PC-3 (cell line): ENCODE data around the gene ABLIM1. TPM values are rescaled to one million over a fixed set of nuclear protein-coding genes. Genes with fewer than 3 reads are reported as not detected.

Source experiments
- ATAC-seq: fragments of 200-7000 bp; cut with Tn5 transposase; 2 replicates; pipeline ENCODE4 v1.9.1; 2020; ENCODE audit warnings: mild to moderate bottlenecking, moderate library complexity
- BruUV-seq: library from RNA; stranded (reverse); fragments of 400-500 nt; replicated peaks from 2 replicates; lab custom pipeline; 2021; lab: Mats Ljungman, UMichigan
- CTCF ChIA-PET: fragments of 300-600 bp; sonication (Branson Sonifier 250); formaldehyde crosslinking; loops from one replicate; lab custom pipeline; 2022; ENCODE audit warnings: antibody characterized with exemption; lab: Charles Lee
- POLR2A ChIA-PET: fragments of 300-600 bp; sonication (Branson Sonifier 250); formaldehyde crosslinking; loops from one replicate; lab custom pipeline; 2022; ENCODE audit warnings: antibody characterized with exemption; ENCODE audit not compliant: unreplicated experiment; lab: Charles Lee
- DNase-seq: peaks from one replicate; pipeline ENCODE4 v3.0.0-alpha.2; 2015
- H2AFZ ChIP-seq: fragments of 300-600 bp; sonication (generic); 2 replicates; pipeline ENCODE4 v1.6.0; 2016; ENCODE audit warnings: antibody characterized with exemption, low read length
- H3F3A ChIP-seq: fragments of 300-600 bp; sonication (generic); one replicate; pipeline ENCODE4 v1.6.0; 2017; ENCODE audit warnings: antibody characterized with exemption, low read length, control low read depth, mild to moderate bottlenecking; ENCODE audit not compliant: unreplicated experiment
- H3K27ac ChIP-seq: fragments of 300-600 bp; sonication (generic); 2 replicates; pipeline ENCODE4 v1.5.1; 2016; ENCODE audit warnings: mild to moderate bottlenecking, low read length
- H3K27me3 ChIP-seq: fragments of 300-600 bp; sonication (generic); 2 replicates; pipeline ENCODE4 v1.6.1; 2016; ENCODE audit warnings: low read length, mixed read lengths
- H3K36me3 ChIP-seq: fragments of 300-600 bp; sonication (generic); 2 replicates; pipeline ENCODE4 v1.6.1; 2016; ENCODE audit warnings: low read depth, mixed run types, low read length, mixed read lengths
- H3K4me1 ChIP-seq: fragments of 300-600 bp; sonication (generic); 2 replicates; pipeline ENCODE4 v1.5.1; 2016; ENCODE audit warnings: low read length; ENCODE audit not compliant: insufficient read depth
- H3K4me2 ChIP-seq: fragments of 300-600 bp; sonication (generic); 2 replicates; pipeline ENCODE4 v1.6.0; 2016; ENCODE audit warnings: low read length
- H3K4me3 ChIP-seq: fragments of 300-600 bp; sonication (generic); 2 replicates; pipeline ENCODE4 v1.5.1; 2016; ENCODE audit warnings: mild to moderate bottlenecking, low read length, mixed read lengths
- H3K79me2 ChIP-seq: fragments of 300-600 bp; sonication (generic); 2 replicates; pipeline ENCODE4 v1.6.1; 2017; ENCODE audit warnings: low read length, mixed read lengths
- H3K9ac ChIP-seq: fragments of 300-600 bp; sonication (generic); 2 replicates; pipeline ENCODE4 v1.6.0; 2016; ENCODE audit warnings: mild to moderate bottlenecking, low read length
- H3K9me2 ChIP-seq: fragments of 300-600 bp; sonication (generic); replicated peaks from 2 replicates; pipeline ENCODE4 v1.6.1; 2016; ENCODE audit warnings: mixed run types, low read length, mixed read lengths
- H3K9me3 ChIP-seq: fragments of 300-600 bp; sonication (generic); 2 replicates; pipeline ENCODE4 v1.6.1; 2016; ENCODE audit warnings: low read length, mixed read lengths
- H4K20me1 ChIP-seq: fragments of 300-600 bp; sonication (generic); 2 replicates; pipeline ENCODE4 v1.6.1; 2016; ENCODE audit warnings: low read length, mixed read lengths
- EZH2 ChIP-seq: fragments of 300-600 bp; sonication (generic); IDR thresholded peaks from one replicate; pipeline ENCODE4 v1.6.1; 2017; ENCODE audit warnings: antibody characterized with exemption, mild to moderate bottlenecking, low read length; ENCODE audit not compliant: unreplicated experiment
- EZH2phosphoT487 ChIP-seq: fragments of 300-600 bp; sonication (generic); IDR thresholded peaks from 2 replicates; pipeline ENCODE4 v1.6.1; 2018; ENCODE audit warnings: mild to moderate bottlenecking, antibody characterized with exemption, low read length, borderline replicate concordance
- intact Hi-C: fragments of 100-400 bp; cut with micrococcal nuclease; formaldehyde crosslinking; loops from 2 replicates; pipeline ENCODE4 v1.9.0; 2023
- total RNA-seq: library from RNA; depleted of rRNA; stranded (reverse); fragments of >200 nt; gene quantifications from 2 replicates; pipeline ENCODE4 v1.2.3, GENCODE V29; 2014
- TF ChIP-seq, protein P1 (sequence below): fragments of 300-600 bp; sonication (generic); conservative IDR thresholded peaks from 2 replicates; pipeline ENCODE4 v1.5.1; 2017; ENCODE audit warnings: antibody characterized with exemption, low read depth, mild to moderate bottlenecking, low read length

ABLIM1 gene
- total RNA-seq, 1 experiment from 2014 or later, result 12.3 TPM

DNA sequence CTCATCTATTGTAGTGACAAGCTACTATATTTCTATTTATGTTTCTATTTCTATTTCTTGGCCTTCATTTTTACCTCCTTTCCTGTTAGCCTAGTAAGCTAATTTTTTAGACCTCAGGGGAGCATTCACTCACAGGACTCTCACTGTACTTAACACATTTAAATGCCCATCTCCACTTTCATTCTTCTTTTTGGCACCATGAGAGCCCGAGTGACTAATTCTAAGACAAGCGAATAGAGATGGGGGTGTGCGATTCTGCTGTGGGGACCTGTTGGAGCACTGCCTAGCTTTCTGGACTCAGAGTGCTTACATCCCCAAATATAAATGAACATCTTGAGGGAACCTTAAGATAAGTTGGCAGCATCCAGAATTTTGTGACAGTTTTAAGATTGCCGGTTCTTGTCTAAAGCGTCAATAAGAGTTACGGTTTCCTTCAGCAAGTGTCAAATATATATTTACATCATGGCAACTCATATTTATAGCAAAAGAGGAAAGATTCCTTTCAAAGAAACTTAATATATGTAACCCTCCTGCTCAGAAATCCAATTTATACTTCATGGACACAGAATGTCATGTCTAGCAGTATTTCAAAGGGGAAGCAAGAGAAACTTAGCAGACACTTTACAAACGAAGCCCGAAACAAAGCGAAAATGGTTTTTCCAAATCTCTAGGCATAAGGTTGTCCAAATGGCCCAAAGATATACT, 199.7 kb downstream of the ABLIM1 start:
- H3K27ac ChIP-seq, result no peak overlapping the region
- no peaks in the 10 kb centered on the region for H3K27me3 ChIP-seq
- no peak overlapping the region for H3K4me3 ChIP-seq
- no TSS peak for BruUV-seq
- no peak overlapping the region for H3K9ac ChIP-seq
- no peak for ATAC-seq
- no peak for DNase-seq
- CTCF ChIA-PET, result interaction anchor here (1.0 kb wide), 1 partner anchor 154 kb away, joined by 9 read pairs; no protein-coding TSS in a partner anchor
- no peak overlapping the region for H3K4me2 ChIP-seq
- H3K36me3 ChIP-seq, result no peaks in the 10 kb centered on the region
- no peaks in the 10 kb centered on the region for H4K20me1 ChIP-seq
- no peaks in the 10 kb centered on the region for H3K4me1 ChIP-seq
- intact Hi-C loops, result no loop called here
- no peaks in the 10 kb centered on the region for H3K79me2 ChIP-seq
- TF ChIP-seq EZH2, result no peak
- TF ChIP-seq, protein P1, sequence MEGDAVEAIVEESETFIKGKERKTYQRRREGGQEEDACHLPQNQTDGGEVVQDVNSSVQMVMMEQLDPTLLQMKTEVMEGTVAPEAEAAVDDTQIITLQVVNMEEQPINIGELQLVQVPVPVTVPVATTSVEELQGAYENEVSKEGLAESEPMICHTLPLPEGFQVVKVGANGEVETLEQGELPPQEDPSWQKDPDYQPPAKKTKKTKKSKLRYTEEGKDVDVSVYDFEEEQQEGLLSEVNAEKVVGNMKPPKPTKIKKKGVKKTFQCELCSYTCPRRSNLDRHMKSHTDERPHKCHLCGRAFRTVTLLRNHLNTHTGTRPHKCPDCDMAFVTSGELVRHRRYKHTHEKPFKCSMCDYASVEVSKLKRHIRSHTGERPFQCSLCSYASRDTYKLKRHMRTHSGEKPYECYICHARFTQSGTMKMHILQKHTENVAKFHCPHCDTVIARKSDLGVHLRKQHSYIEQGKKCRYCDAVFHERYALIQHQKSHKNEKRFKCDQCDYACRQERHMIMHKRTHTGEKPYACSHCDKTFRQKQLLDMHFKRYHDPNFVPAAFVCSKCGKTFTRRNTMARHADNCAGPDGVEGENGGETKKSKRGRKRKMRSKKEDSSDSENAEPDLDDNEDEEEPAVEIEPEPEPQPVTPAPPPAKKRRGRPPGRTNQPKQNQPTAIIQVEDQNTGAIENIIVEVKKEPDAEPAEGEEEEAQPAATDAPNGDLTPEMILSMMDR, result no peak
- TF ChIP-seq EZH2phosphoT487, result no peak
- POLR2A ChIA-PET, result no interaction called here
- H3K9me2 ChIP-seq, result no peaks in the 10 kb centered on the region
- no peaks in the 10 kb centered on the region for H3K9me3 ChIP-seq
- H2AFZ ChIP-seq, result 0 out of 2 replicates have a peak overlapping the region, but pooled peaks have one; percentile 50
- H3F3A ChIP-seq, result no peaks in the 10 kb centered on the region

GRCh38 chr10:114453576-114453975, 204.5 kb downstream of the ABLIM1 start:
- ChIA-PET POLR2A (no interaction called here), CTCF (no interaction called here)
- ATAC-seq (no peak), DNase-seq (no peak)
- no peak overlapping the region for H3K9ac ChIP-seq
- H3K79me2 ChIP-seq, result no peaks in the 10 kb centered on the region
- TF ChIP-seq EZH2phosphoT487 (no peak), EZH2 (no peak)
- TF ChIP-seq, protein P1, result no peak
- no peak overlapping the region for H3K4me2 ChIP-seq
- no peaks in the 10 kb centered on the region for H3K9me2 ChIP-seq
- no peak overlapping the region for H3K27ac ChIP-seq
- H3K4me1 ChIP-seq, result no peaks in the 10 kb centered on the region
- BruUV-seq, result no TSS peak
- no peak overlapping the region for H2AFZ ChIP-seq
- H3K9me3 ChIP-seq, result no peaks in the 10 kb centered on the region
- intact Hi-C loops, result no loop called here
- no peaks in the 10 kb centered on the region for H4K20me1 ChIP-seq
- H3K36me3 ChIP-seq, result no peaks in the 10 kb centered on the region
- no peak overlapping the region for H3K4me3 ChIP-seq
- no peaks in the 10 kb centered on the region for H3K27me3 ChIP-seq
- no peaks in the 10 kb centered on the region for H3F3A ChIP-seq

- ChIA-PET POLR2A (no interaction called here), CTCF (no interaction called here)
- no peaks in the 10 kb centered on the region for H3K79me2 ChIP-seq
- no TSS peak for BruUV-seq
- ATAC-seq (no peak), DNase-seq (no peak)
- no peaks in the 10 kb centered on the region for H3K27me3 ChIP-seq
- TF ChIP-seq EZH2 (no peak), EZH2phosphoT487 (no peak)
- TF ChIP-seq, protein P1, result no peak
- H3K4me2 ChIP-seq, result no peak overlapping the region
- H3F3A ChIP-seq, result no peaks in the 10 kb centered on the region
- no peaks in the 10 kb centered on the region for H3K9me2 ChIP-seq
- H3K4me3 ChIP-seq, result no peak overlapping the region
- H2AFZ ChIP-seq, result no peak overlapping the region
- no peaks in the 10 kb centered on the region for H3K36me3 ChIP-seq
- H3K4me1 ChIP-seq, result no peaks in the 10 kb centered on the region
- H3K9me3 ChIP-seq, result no peaks in the 10 kb centered on the region
- H3K9ac ChIP-seq, result no peak overlapping the region
- no peak overlapping the region for H3K27ac ChIP-seq
- H4K20me1 ChIP-seq, result no peaks in the 10 kb centered on the region
- intact Hi-C loops, result no loop called here
These were observed 209.2 kb downstream of the ABLIM1 start for GRCh38 chr10:114448897-114449296.
